Adrenal gland (tissue), 12 donors: ENCODE data around the gene LRRN4CL. TPM values are rescaled to one million over a fixed set of nuclear protein-coding genes. Genes with fewer than 3 reads are reported as not detected.
A peak's percentile ranks its signal among the peaks of the same experiment; 100 is the strongest.

Source experiments
- DNase-seq, 7 donors: peaks; one replicate each; pipeline ENCODE4 v3.0.0-alpha.2; 2019 to 2020
- H3K27ac ChIP-seq, 5 donors: fragments of 200-600 bp; sonication (generic) in 4 of 5; 1 replicate in 3 of 5; 2 replicates in 2 of 5; pipeline versions ENCODE4 v1.5.1 to v1.8.0; 2016 to 2020; ENCODE audit warnings: mild to moderate bottlenecking in 1 of 5
- H3K27me3 ChIP-seq: fragments of 200-600 bp; 2 replicates; pipeline ENCODE4 v1.8.0; 2021
- H3K36me3 ChIP-seq, 2 donors: fragments of 200-600 bp; replicated peaks in 1 of 2; 1 replicate in 1 of 2; 2 replicates in 1 of 2; pipeline versions ENCODE4 v1.5.1 to v1.8.0; 2018 to 2022
- H3K4me1 ChIP-seq, 2 donors: fragments of 200-600 bp; replicated peaks in 1 of 2; 1 replicate in 1 of 2; 2 replicates in 1 of 2; pipeline versions ENCODE4 v1.5.1 to v1.8.0; 2018 to 2021
- H3K4me3 ChIP-seq, 4 donors: fragments of 200-600 bp; sonication (generic) in 3 of 4; one replicate each; pipeline ENCODE4 v1.5.1; 2016 to 2018
- H3K9me3 ChIP-seq, 3 donors: fragments of 200-600 bp; sonication (generic) in 1 of 3; replicated peaks in 1 of 3; 1 replicate in 2 of 3; 2 replicates in 1 of 3; pipeline versions ENCODE4 v1.5.1 to v1.8.0; 2016 to 2021
- CTCF ChIP-seq, 6 experiments: fragments of 450-650 bp in 4 of 6; fragments of 200-600 bp in 2 of 6; sonication (generic) in 1 of 6; IDR thresholded peaks; 1 replicate in 5 of 6; 2 replicates in 1 of 6; pipeline versions ENCODE4 v1.5.1 to v1.8.0; 2016 to 2021; ENCODE audit warnings: antibody characterized with exemption in 6 of 6, mild to moderate bottlenecking in 2 of 6, moderate library complexity in 1 of 6
- POLR2A ChIP-seq, 2 donors: fragments of 450-650 bp; IDR thresholded peaks; one replicate each; pipeline ENCODE4 v1.6.1; 2017; ENCODE audit warnings: antibody characterized with exemption in 2 of 2, mild to moderate bottlenecking in 2 of 2, moderate library complexity in 1 of 2
- WGBS, 4 donors: extraction: QIAGEN DNeasy Blood & Tissue Kit in 2 of 4; methylation state at CpG; one replicate each; pipeline versions ENCODE4 v1.1.5 to v1.1.7; 2013 to 2017; 5-methylcytosine and 5-hydroxymethylcytosine counted together
- intact Hi-C, 2 donors: fragments of 100-400 bp; cut with DNase I; formaldehyde crosslinking; loops; one replicate each; pipeline versions ENCODE4 v1.14.1 to v1.15.0; 2022 to 2023
- polyA plus RNA-seq, 3 donors: library from polyadenylated mRNA; stranded (reverse); fragments of 200-250 nt in 2 of 3; fragments of 350-450 nt in 1 of 3; fragmentation: Illumina TruSeq in 1 of 3; extraction: RNeasy Lipid Tissue Mini Kit (QIAGEN cat#74804) in 1 of 3; gene quantifications; one replicate each; pipeline ENCODE4 v1.2.3, GENCODE V29; 2013 to 2014
- total RNA-seq, 9 donors: library from RNA; depleted of rRNA in 4 of 9; stranded (reverse); fragments of >200 nt in 4 of 9; fragments of 120-200 nt in 1 of 9; fragmentation: NEBNext Ultra II Directional in 1 of 9; extraction: Animal tissue kit (Norgen Biotek cat#: 25700) in 1 of 9; gene quantifications; one replicate each; pipeline versions ENCODE4 v1.1.0 to v1.2.4, GENCODE V29; 2013 to 2023
- donor health status: healthy with polysubstance abuse.
- donor health status: Bipolar disorder and iron deficiency.
- donor health status: DM: yes; HTN: yes; CAD: no.
- donor health status: DM: no; HTN: no; CAD: no.
- donor health status: DM: no; HTN: no; CAD: no.
- donor health status: DM: yes; HTN: yes; CAD: no.

Gene LRRN4CL
- total and polyA plus RNA-seq, 12 donors = 3.1 to 29.9 (median 10.3) TPM

GRCh38 chr11:62687508-62688396 is 1.6 kb downstream of the LRRN4CL start:
- TF ChIP-seq CTCF (IDR thresholded peaks at IDR 0.05) = no peak
- no peak for TF ChIP-seq POLR2A (IDR thresholded peaks at IDR 0.05)
- Histone ChIP-seq H3K4me3 (peak overlapping the region in 1 of 4 donors; percentile 19), H3K27me3 (no peaks in the 10 kb centered on the region), H3K36me3 (peaks cover 0 to 31% of the 10 kb centered on the region in 2 donors), H3K9me3 (no peaks in the 10 kb centered on the region), H3K27ac (no peak overlapping the region), H3K4me1 (peaks cover 4 to 23% of the 10 kb centered on the region in 2 donors)
- intact Hi-C loops = no loop called here
- 44 to 72% (median 50%) methylated on average over 14 to 74 of the region's 74 CpGs for WGBS, 4 donors
- DNase-seq = no peak

- WGBS, 4 donors = 83 to 95% (median 86%) methylated on average over 7 of the region's 7 CpGs
These were observed 6.8 kb downstream of the LRRN4CL start for GRCh38 chr11:62682518-62682917.

GRCh38 chr11:62680825-62681240 is 8.5 kb downstream of the LRRN4CL start:
- 43 to 54% (median 47%) methylated on average over 4 of the region's 4 CpGs for WGBS, 4 donors
- peaks cover 12 to 21% of the 10 kb centered on the region in 2 donors for H3K4me1 ChIP-seq
- intact Hi-C loops = no loop called here
- DNase-seq = peak; percentile 41 to 75 (median 66)
- H3K4me3 ChIP-seq = no peak overlapping the region
- peak; percentile 36 to 69 (median 61) for TF ChIP-seq CTCF (IDR thresholded peaks at IDR 0.05)
- no peak for TF ChIP-seq POLR2A (IDR thresholded peaks at IDR 0.05)
- peaks cover 0 to 17% of the 10 kb centered on the region in 2 donors for H3K36me3 ChIP-seq
- H3K27me3 ChIP-seq = no peaks in the 10 kb centered on the region
- no peaks in the 10 kb centered on the region for H3K9me3 ChIP-seq
- peak overlapping the region in 2 of 5 donors; percentile 34 to 65 for H3K27ac ChIP-seq

More at GRCh38 chr11:62682518-62682917, 6.8 kb downstream of the LRRN4CL start:
- intact Hi-C loops = no loop called here
- H3K4me1 ChIP-seq = peaks cover 12 to 17% of the 10 kb centered on the region in 2 donors
- no peak for TF ChIP-seq CTCF (IDR thresholded peaks at IDR 0.05)
- TF ChIP-seq POLR2A (IDR thresholded peaks at IDR 0.05) = no peak
- DNase-seq = no peak
- no peaks in the 10 kb centered on the region for H3K9me3 ChIP-seq
- no peak overlapping the region for H3K4me3 ChIP-seq
- no peak overlapping the region for H3K27ac ChIP-seq
- no peaks in the 10 kb centered on the region for H3K27me3 ChIP-seq
- H3K36me3 ChIP-seq = peaks cover 0 to 4% of the 10 kb centered on the region in 2 donors

GRCh38 chr11:62678770-62679696 is 10.3 kb downstream of the LRRN4CL start, which contains the start of gene UBXN1:
Gene UBXN1, minus strand, starts transcription at chr11:62679073. Its CDS starts 150 bp downstream, at chr11:62678923.
- peak; percentile 87 to 94 (median 91) for DNase-seq
- WGBS, 4 donors = 7 to 18% (median 9%) methylated on average over 20 to 55 of the region's 55 CpGs
- TF ChIP-seq CTCF (IDR thresholded peaks at IDR 0.05) (no peak), POLR2A (IDR thresholded peaks at IDR 0.05) (peak in 1 of 2 donors; percentile 71)
- intact Hi-C loops = no loop called here
- H3K4me3 ChIP-seq = peak within 1 kb of the TSS; percentile 73 to 92 (median 78)
- peaks cover 0 to 27% of the 10 kb centered on the region in 2 donors for H3K36me3 ChIP-seq
- peaks cover 12 to 21% of the 10 kb centered on the region in 2 donors for H3K4me1 ChIP-seq
- H3K27ac ChIP-seq = peak within 1 kb of the TSS; percentile 58 to 91 (median 82)
- no peaks in the 10 kb centered on the region for H3K9me3 ChIP-seq
- no peaks in the 10 kb centered on the region for H3K27me3 ChIP-seq
